ENCODE data around the gene ASS1. TPM values are rescaled to one million over a fixed set of nuclear protein-coding genes. Genes with fewer than 3 reads are reported as not detected.

The ASS1 gene
- total and polyA plus RNA-seq, 3 donors from 2014 or later, result 68.5 to 153 (median 90.2) TPM

GRCh38 chr9:130527651-130528310, 83.0 kb downstream of the ASS1 start:
- no peaks in the 10 kb centered on the region for H3K9me3 ChIP-seq
- DNase-seq, result no peak
- H3K36me3 ChIP-seq (ENCODE audit: low read depth, missing control alignments), result no peaks in the 10 kb centered on the region
- intact Hi-C loops (cut with DNase I; ENCODE audit: low total_unique reads), result no loop called here
- no peak for TF ChIP-seq POLR2A (IDR thresholded peaks at IDR 0.05)
- TF ChIP-seq, protein P1, sequence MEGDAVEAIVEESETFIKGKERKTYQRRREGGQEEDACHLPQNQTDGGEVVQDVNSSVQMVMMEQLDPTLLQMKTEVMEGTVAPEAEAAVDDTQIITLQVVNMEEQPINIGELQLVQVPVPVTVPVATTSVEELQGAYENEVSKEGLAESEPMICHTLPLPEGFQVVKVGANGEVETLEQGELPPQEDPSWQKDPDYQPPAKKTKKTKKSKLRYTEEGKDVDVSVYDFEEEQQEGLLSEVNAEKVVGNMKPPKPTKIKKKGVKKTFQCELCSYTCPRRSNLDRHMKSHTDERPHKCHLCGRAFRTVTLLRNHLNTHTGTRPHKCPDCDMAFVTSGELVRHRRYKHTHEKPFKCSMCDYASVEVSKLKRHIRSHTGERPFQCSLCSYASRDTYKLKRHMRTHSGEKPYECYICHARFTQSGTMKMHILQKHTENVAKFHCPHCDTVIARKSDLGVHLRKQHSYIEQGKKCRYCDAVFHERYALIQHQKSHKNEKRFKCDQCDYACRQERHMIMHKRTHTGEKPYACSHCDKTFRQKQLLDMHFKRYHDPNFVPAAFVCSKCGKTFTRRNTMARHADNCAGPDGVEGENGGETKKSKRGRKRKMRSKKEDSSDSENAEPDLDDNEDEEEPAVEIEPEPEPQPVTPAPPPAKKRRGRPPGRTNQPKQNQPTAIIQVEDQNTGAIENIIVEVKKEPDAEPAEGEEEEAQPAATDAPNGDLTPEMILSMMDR (IDR thresholded peaks at IDR 0.05), result no peak
- no peak overlapping the region for H3K4me3 ChIP-seq
- no peaks in the 10 kb centered on the region for H3K4me1 ChIP-seq
- 81 to 83% methylated on average over 7 to 13 of the region's 13 CpGs for WGBS, 2 donors
- H3K27ac ChIP-seq, result no peak overlapping the region
- no peaks in the 10 kb centered on the region for H3K27me3 ChIP-seq

- no peaks in the 10 kb centered on the region for H3K4me1 ChIP-seq
- intact Hi-C loops (cut with DNase I; ENCODE audit: low total_unique reads), result no loop called here
- WGBS, 2 donors, result 85 to 89% methylated on average over 8 of the region's 8 CpGs
- H3K9me3 ChIP-seq, result no peaks in the 10 kb centered on the region
- DNase-seq, result no peak
- H3K36me3 ChIP-seq (ENCODE audit: low read depth, missing control alignments), result no peaks in the 10 kb centered on the region
- no peak overlapping the region for H3K27ac ChIP-seq
- H3K27me3 ChIP-seq, result no peaks in the 10 kb centered on the region
- TF ChIP-seq POLR2A (IDR thresholded peaks at IDR 0.05), result no peak
- TF ChIP-seq, protein P1 (IDR thresholded peaks at IDR 0.05), result no peak
- H3K4me3 ChIP-seq, result no peak overlapping the region
These were observed 83.9 kb downstream of the ASS1 start for GRCh38 chr9:130528674-130529073.

GRCh38 chr9:130530938-130531337, 86.2 kb downstream of the ASS1 start:
- WGBS, 2 donors, result 78% methylated on average over 9 of the region's 9 CpGs
- H3K4me1 ChIP-seq, result peaks cover under 1% of the 10 kb centered on the region

DNA sequence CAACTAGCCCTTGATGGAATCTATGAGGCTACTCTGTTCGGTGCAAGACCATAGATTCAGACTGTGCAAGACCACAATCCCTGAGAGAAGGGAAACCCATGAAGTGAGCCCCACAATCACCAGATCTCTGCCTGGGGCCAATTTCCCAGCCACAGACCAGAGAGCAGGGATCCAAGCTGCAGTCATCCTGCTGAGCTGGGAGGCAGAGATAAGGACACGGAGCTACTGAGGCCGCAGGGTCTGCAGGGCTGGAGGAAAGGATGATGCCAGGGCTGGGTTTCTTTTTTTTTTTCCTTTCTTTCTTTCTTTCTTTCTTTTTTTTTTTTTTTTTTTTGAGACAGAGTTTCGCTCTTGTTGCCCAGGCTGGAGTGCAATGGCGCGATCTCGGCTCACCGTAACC, 86.9 kb downstream of the ASS1 start:
- WGBS, 2 donors, result 88 to 89% methylated on average over 8 of the region's 8 CpGs
- Histone ChIP-seq H3K4me3 (no peak overlapping the region), H3K27me3 (no peaks in the 10 kb centered on the region), H3K4me1 (peaks cover 8% of the 10 kb centered on the region), H3K9me3 (no peaks in the 10 kb centered on the region), H3K27ac (no peak overlapping the region), H3K36me3 (ENCODE audit: low read depth, missing control alignments) (no peaks in the 10 kb centered on the region)
- no peak for DNase-seq
- TF ChIP-seq, protein P1 (IDR thresholded peaks at IDR 0.05), result no peak
- TF ChIP-seq POLR2A (IDR thresholded peaks at IDR 0.05), result no peak
- intact Hi-C loops (cut with DNase I; ENCODE audit: low total_unique reads), result no loop called here

More at GRCh38 chr9:130530938-130531337, 86.2 kb downstream of the ASS1 start:
- intact Hi-C loops (cut with DNase I; ENCODE audit: low total_unique reads), result no loop called here
- Histone ChIP-seq H3K27me3 (no peaks in the 10 kb centered on the region), H3K36me3 (ENCODE audit: low read depth, missing control alignments) (no peaks in the 10 kb centered on the region), H3K27ac (no peak overlapping the region), H3K9me3 (no peaks in the 10 kb centered on the region), H3K4me3 (no peak overlapping the region)
- DNase-seq, result no peak
- TF ChIP-seq POLR2A (IDR thresholded peaks at IDR 0.05), result no peak
- TF ChIP-seq, protein P1 (IDR thresholded peaks at IDR 0.05), result no peak

Data from testis (tissue), 3 donors.